Measurements from ENCODE around the gene C2orf68.
"Not testable (repeated sequence)": the region's sequence is repeated elsewhere in the genome, so short reads cannot be mapped to it uniquely, and the experiment has no call there.

C2orf68 gene

GRCh38 chr2:85611705-85612587 is at the start of gene C2orf68:
C2orf68 (minus strand) TSS chr2:85612066; CDS start chr2:85611984, 82 bp downstream.
- H3K4me1 ChIP-seq (ENCODE audit: control insufficient read depth, insufficient read depth, low read length), result peaks cover 9% of the 10 kb centered on the region
- peak within 1 kb of the TSS; percentile 66 for H3K4me3 ChIP-seq (ENCODE audit: low read length)
- H3K27ac ChIP-seq (ENCODE audit: low read depth, low read length), result peak within 1 kb of the TSS; percentile 84
- no peaks in the 10 kb centered on the region for H3K27me3 ChIP-seq (ENCODE audit: control insufficient read depth, insufficient read depth, low read length)
- H3K9ac ChIP-seq (ENCODE audit: low read length), result peak within 1 kb of the TSS; percentile 38
- H3K36me3 ChIP-seq (ENCODE audit: control insufficient read depth, insufficient read depth, low read length), result peaks cover 7% of the 10 kb centered on the region

GRCh38 chr2:85661139-85661858 is 49.4 kb upstream of the C2orf68 start:
- H3K36me3 ChIP-seq (ENCODE audit: control insufficient read depth, insufficient read depth, low read length), result no peaks in the 10 kb centered on the region
- H3K9ac ChIP-seq (ENCODE audit: low read length), result no peak overlapping the region
- H3K27me3 ChIP-seq (ENCODE audit: control insufficient read depth, insufficient read depth, low read length), result no peaks in the 10 kb centered on the region
- H3K4me3 ChIP-seq (ENCODE audit: low read length), result no peak overlapping the region
- no peak overlapping the region for H3K27ac ChIP-seq (ENCODE audit: low read depth, low read length)
- no peaks in the 10 kb centered on the region for H3K4me1 ChIP-seq (ENCODE audit: control insufficient read depth, insufficient read depth, low read length)

GRCh38 chr2:85660725-85661124 is 48.9 kb upstream of the C2orf68 start:
- Histone ChIP-seq H3K4me3 (ENCODE audit: low read length) (no peak overlapping the region), H3K9ac (ENCODE audit: low read length) (no peak overlapping the region), H3K36me3 (ENCODE audit: control insufficient read depth, insufficient read depth, low read length) (no peaks in the 10 kb centered on the region), H3K4me1 (ENCODE audit: control insufficient read depth, insufficient read depth, low read length) (no peaks in the 10 kb centered on the region), H3K27me3 (ENCODE audit: control insufficient read depth, insufficient read depth, low read length) (no peaks in the 10 kb centered on the region), H3K27ac (ENCODE audit: low read depth, low read length) (no peak overlapping the region)

GRCh38 chr2:85660301-85660700 is 48.4 kb upstream of the C2orf68 start:
- H3K36me3 ChIP-seq (ENCODE audit: control insufficient read depth, insufficient read depth, low read length); H3K4me1 ChIP-seq (ENCODE audit: control insufficient read depth, insufficient read depth, low read length); H3K27me3 ChIP-seq (ENCODE audit: control insufficient read depth, insufficient read depth, low read length); H3K27ac ChIP-seq (ENCODE audit: low read depth, low read length); H3K4me3 ChIP-seq (ENCODE audit: low read length); H3K9ac ChIP-seq (ENCODE audit: low read length): not testable (repeated sequence)

- Histone ChIP-seq H3K27ac (ENCODE audit: low read depth, low read length) (no peak overlapping the region), H3K27me3 (ENCODE audit: control insufficient read depth, insufficient read depth, low read length) (no peaks in the 10 kb centered on the region), H3K9ac (ENCODE audit: low read length) (no peak overlapping the region), H3K4me1 (ENCODE audit: control insufficient read depth, insufficient read depth, low read length) (no peaks in the 10 kb centered on the region), H3K4me3 (ENCODE audit: low read length) (no peak overlapping the region), H3K36me3 (ENCODE audit: control insufficient read depth, insufficient read depth, low read length) (no peaks in the 10 kb centered on the region)
Measured at GRCh38 chr2:85659324-85659981, 47.6 kb upstream of the C2orf68 start.

- H3K4me3 ChIP-seq (ENCODE audit: low read length); H3K4me1 ChIP-seq (ENCODE audit: control insufficient read depth, insufficient read depth, low read length); H3K27me3 ChIP-seq (ENCODE audit: control insufficient read depth, insufficient read depth, low read length); H3K9ac ChIP-seq (ENCODE audit: low read length); H3K27ac ChIP-seq (ENCODE audit: low read depth, low read length); H3K36me3 ChIP-seq (ENCODE audit: control insufficient read depth, insufficient read depth, low read length): not testable (repeated sequence)
Measured at GRCh38 chr2:85657399-85657798, 45.5 kb upstream of the C2orf68 start.

- H3K9ac ChIP-seq (ENCODE audit: low read length), result no peak overlapping the region
- H3K4me1 ChIP-seq (ENCODE audit: control insufficient read depth, insufficient read depth, low read length), result no peaks in the 10 kb centered on the region
- peaks cover 6% of the 10 kb centered on the region for H3K36me3 ChIP-seq (ENCODE audit: control insufficient read depth, insufficient read depth, low read length)
- H3K4me3 ChIP-seq (ENCODE audit: low read length), result no peak overlapping the region
- H3K27ac ChIP-seq (ENCODE audit: low read depth, low read length), result no peak overlapping the region
- no peaks in the 10 kb centered on the region for H3K27me3 ChIP-seq (ENCODE audit: control insufficient read depth, insufficient read depth, low read length)
Measured at GRCh38 chr2:85656468-85656867, 44.6 kb upstream of the C2orf68 start.

GRCh38 chr2:85655961-85656417 is 44.1 kb upstream of the C2orf68 start:
- Histone ChIP-seq H3K4me1 (ENCODE audit: control insufficient read depth, insufficient read depth, low read length) (no peaks in the 10 kb centered on the region), H3K4me3 (ENCODE audit: low read length) (no peak overlapping the region), H3K9ac (ENCODE audit: low read length) (no peak overlapping the region), H3K27ac (ENCODE audit: low read depth, low read length) (no peak overlapping the region), H3K27me3 (ENCODE audit: control insufficient read depth, insufficient read depth, low read length) (no peaks in the 10 kb centered on the region), H3K36me3 (ENCODE audit: control insufficient read depth, insufficient read depth, low read length) (peaks cover 9% of the 10 kb centered on the region)

- H3K4me1 ChIP-seq (ENCODE audit: control insufficient read depth, insufficient read depth, low read length), result no peaks in the 10 kb centered on the region
- no peak overlapping the region for H3K27ac ChIP-seq (ENCODE audit: low read depth, low read length)
- no peaks in the 10 kb centered on the region for H3K27me3 ChIP-seq (ENCODE audit: control insufficient read depth, insufficient read depth, low read length)
- peaks cover 16% of the 10 kb centered on the region for H3K36me3 ChIP-seq (ENCODE audit: control insufficient read depth, insufficient read depth, low read length)
- no peak overlapping the region for H3K9ac ChIP-seq (ENCODE audit: low read length)
- no peak overlapping the region for H3K4me3 ChIP-seq (ENCODE audit: low read length)
Measured at GRCh38 chr2:85653996-85654395, 42.1 kb upstream of the C2orf68 start.

GRCh38 chr2:85652056-85652455 is 40.2 kb upstream of the C2orf68 start:
- Histone ChIP-seq H3K9ac (ENCODE audit: low read length) (no peak overlapping the region), H3K4me3 (ENCODE audit: low read length) (no peak overlapping the region), H3K4me1 (ENCODE audit: control insufficient read depth, insufficient read depth, low read length) (no peaks in the 10 kb centered on the region), H3K36me3 (ENCODE audit: control insufficient read depth, insufficient read depth, low read length) (peaks cover 29% of the 10 kb centered on the region), H3K27me3 (ENCODE audit: control insufficient read depth, insufficient read depth, low read length) (no peaks in the 10 kb centered on the region), H3K27ac (ENCODE audit: low read depth, low read length) (no peak overlapping the region)

- H3K27me3 ChIP-seq (ENCODE audit: control insufficient read depth, insufficient read depth, low read length), result no peaks in the 10 kb centered on the region
- H3K9ac ChIP-seq (ENCODE audit: low read length), result no peak overlapping the region
- H3K4me3 ChIP-seq (ENCODE audit: low read length), result no peak overlapping the region
- no peak overlapping the region for H3K27ac ChIP-seq (ENCODE audit: low read depth, low read length)
- H3K4me1 ChIP-seq (ENCODE audit: control insufficient read depth, insufficient read depth, low read length), result no peaks in the 10 kb centered on the region
- H3K36me3 ChIP-seq (ENCODE audit: control insufficient read depth, insufficient read depth, low read length), result peaks cover 29% of the 10 kb centered on the region
Measured at GRCh38 chr2:85651097-85651496, 39.2 kb upstream of the C2orf68 start.

- Histone ChIP-seq H3K27ac (ENCODE audit: low read depth, low read length) (no peak overlapping the region), H3K9ac (ENCODE audit: low read length) (no peak overlapping the region)
Measured at GRCh38 chr2:85650456-85650855, 38.6 kb upstream of the C2orf68 start.

More at GRCh38 chr2:85650456-85650855, 38.6 kb upstream of the C2orf68 start:
- Histone ChIP-seq H3K36me3 (ENCODE audit: control insufficient read depth, insufficient read depth, low read length) (peaks cover 34% of the 10 kb centered on the region), H3K4me1 (ENCODE audit: control insufficient read depth, insufficient read depth, low read length) (no peaks in the 10 kb centered on the region), H3K4me3 (ENCODE audit: low read length) (no peak overlapping the region), H3K27me3 (ENCODE audit: control insufficient read depth, insufficient read depth, low read length) (no peaks in the 10 kb centered on the region)
